Large intestine (tissue), 12 donors: ENCODE measurements around the gene GCN1. TPM values are rescaled to one million over a fixed set of nuclear protein-coding genes. Genes with fewer than 3 reads are reported as not detected.

Experiments used
- DNase-seq, 2 donors: peaks; one replicate each; pipeline versions ENCODE4 v3.0.0 to v3.0.0-alpha.2; 2013
- H3K27ac ChIP-seq: one replicate; pipeline ENCODE4 v1.5.1; 2013; ENCODE audit warnings: low read length
- H3K27me3 ChIP-seq: 2 replicates; pipeline ENCODE4 v1.6.1; 2013; ENCODE audit warnings: low read length; ENCODE audit not compliant: control insufficient read depth, insufficient read depth
- H3K36me3 ChIP-seq: 2 replicates; pipeline ENCODE4 v1.6.1; 2013; ENCODE audit warnings: low read length; ENCODE audit not compliant: control insufficient read depth, insufficient read depth
- H3K4me1 ChIP-seq: one replicate; pipeline ENCODE4 v1.6.1; 2013; ENCODE audit warnings: low read length; ENCODE audit not compliant: control insufficient read depth, insufficient read depth
- H3K4me3 ChIP-seq: one replicate; pipeline ENCODE4 v1.5.1; 2013; ENCODE audit warnings: low read length
- H3K9me3 ChIP-seq: one replicate; pipeline ENCODE4 v1.6.1; 2013; ENCODE audit warnings: mild to moderate bottlenecking, low read depth, low read length, moderate library complexity; ENCODE audit not compliant: control insufficient read depth
- WGBS: methylation state at CpG from one replicate; pipeline ENCODE4 v1.1.5; 2013; ENCODE audit warnings: low lambda C conversion rate; ENCODE audit not compliant: insufficient coverage; 5-methylcytosine and 5-hydroxymethylcytosine counted together
- long read RNA-seq, 11 donors: transcript quantifications; one replicate each; lab custom pipeline, GENCODE V29; 2026
- polyA plus RNA-seq: library from polyadenylated mRNA; unstranded; fragments of 120-200 nt; gene quantifications from one replicate; pipeline ENCODE4 v1.2.1, GENCODE V29; 2013

Gene GCN1, protein sequence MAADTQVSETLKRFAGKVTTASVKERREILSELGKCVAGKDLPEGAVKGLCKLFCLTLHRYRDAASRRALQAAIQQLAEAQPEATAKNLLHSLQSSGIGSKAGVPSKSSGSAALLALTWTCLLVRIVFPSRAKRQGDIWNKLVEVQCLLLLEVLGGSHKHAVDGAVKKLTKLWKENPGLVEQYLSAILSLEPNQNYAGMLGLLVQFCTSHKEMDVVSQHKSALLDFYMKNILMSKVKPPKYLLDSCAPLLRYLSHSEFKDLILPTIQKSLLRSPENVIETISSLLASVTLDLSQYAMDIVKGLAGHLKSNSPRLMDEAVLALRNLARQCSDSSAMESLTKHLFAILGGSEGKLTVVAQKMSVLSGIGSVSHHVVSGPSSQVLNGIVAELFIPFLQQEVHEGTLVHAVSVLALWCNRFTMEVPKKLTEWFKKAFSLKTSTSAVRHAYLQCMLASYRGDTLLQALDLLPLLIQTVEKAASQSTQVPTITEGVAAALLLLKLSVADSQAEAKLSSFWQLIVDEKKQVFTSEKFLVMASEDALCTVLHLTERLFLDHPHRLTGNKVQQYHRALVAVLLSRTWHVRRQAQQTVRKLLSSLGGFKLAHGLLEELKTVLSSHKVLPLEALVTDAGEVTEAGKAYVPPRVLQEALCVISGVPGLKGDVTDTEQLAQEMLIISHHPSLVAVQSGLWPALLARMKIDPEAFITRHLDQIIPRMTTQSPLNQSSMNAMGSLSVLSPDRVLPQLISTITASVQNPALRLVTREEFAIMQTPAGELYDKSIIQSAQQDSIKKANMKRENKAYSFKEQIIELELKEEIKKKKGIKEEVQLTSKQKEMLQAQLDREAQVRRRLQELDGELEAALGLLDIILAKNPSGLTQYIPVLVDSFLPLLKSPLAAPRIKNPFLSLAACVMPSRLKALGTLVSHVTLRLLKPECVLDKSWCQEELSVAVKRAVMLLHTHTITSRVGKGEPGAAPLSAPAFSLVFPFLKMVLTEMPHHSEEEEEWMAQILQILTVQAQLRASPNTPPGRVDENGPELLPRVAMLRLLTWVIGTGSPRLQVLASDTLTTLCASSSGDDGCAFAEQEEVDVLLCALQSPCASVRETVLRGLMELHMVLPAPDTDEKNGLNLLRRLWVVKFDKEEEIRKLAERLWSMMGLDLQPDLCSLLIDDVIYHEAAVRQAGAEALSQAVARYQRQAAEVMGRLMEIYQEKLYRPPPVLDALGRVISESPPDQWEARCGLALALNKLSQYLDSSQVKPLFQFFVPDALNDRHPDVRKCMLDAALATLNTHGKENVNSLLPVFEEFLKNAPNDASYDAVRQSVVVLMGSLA (N-terminal part only)
- polyA plus RNA-seq: 51.0 TPM
- long read RNA-seq, donor 1: 0 reads
- long read RNA-seq, donor 2, full-length matches to known transcripts: 1 of 8 reads
- long read RNA-seq, donor 2, partial matches to known transcripts: 7 of 8 reads
- long read RNA-seq, donor 2, other reads (novel, unspliced or antisense): 0 of 8 reads
- long read RNA-seq, donor 3: 0 reads
- long read RNA-seq, donor 4, partial matches to known transcripts: 0 of 1 reads
- long read RNA-seq, donor 4, other reads (novel, unspliced or antisense): 0 of 1 reads
- long read RNA-seq, donor 5: 0 reads
- long read RNA-seq, donor 6: 0 reads
- long read RNA-seq, donor 7, partial matches to known transcripts: 9 of 10 reads
- long read RNA-seq, donor 7, other reads (novel, unspliced or antisense): 0 of 10 reads
- long read RNA-seq, donor 8, partial matches to known transcripts: 0 of 1 reads
- long read RNA-seq, donor 8, other reads (novel, unspliced or antisense): 0 of 1 reads
- long read RNA-seq, donor 9: 0 reads
- long read RNA-seq, donor 10: 0 reads
- long read RNA-seq, donor 11: 0 reads

DNA sequence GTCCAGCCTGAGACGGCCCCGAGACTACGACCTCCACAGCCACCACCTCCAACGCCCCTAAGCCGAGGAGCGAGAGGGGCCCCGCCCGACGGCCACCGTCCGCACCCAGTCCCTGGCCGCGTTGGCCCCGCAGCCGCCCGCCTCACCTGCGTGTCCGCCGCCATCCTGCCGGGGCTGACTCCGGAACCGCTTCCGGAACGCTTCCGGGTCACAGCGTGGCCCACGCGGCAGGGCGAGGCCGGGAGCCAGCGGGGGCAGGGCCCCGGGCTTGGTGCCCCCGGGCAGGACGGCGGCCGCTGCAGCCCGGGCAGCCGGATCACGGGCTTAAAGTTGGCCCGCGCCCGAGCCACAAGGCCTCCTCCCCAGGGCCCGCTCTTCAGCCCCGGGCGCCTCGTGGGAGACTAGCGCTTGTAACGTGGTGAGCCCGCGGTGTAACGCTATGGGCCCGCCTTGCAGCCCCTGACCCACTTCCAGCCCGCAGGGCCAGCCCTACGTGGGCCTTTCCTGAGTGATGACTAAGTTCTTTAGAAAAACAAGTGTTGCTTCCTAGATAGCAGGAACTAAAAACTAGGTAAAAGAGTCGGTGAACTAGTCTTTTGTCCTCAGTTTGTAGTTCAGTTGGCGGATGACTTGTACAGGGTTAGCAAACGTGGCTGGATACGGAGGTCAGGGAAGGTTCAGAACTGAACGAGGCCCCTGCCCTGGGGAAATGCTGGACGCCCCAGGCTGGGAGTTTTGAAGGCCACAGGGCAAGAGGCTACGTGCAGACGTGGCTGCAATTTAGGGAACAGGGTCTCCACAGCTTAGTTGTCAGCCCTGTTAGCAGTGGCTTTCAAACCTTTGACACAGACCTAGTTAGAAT lies at the start of gene GCN1:
TSS of gene GCN1 (minus strand) at position 182 of the 862 bp plus-strand sequence. CDS start at position 164, 18 bp downstream.
- H3K4me1 ChIP-seq: peaks cover 16% of the 10 kb centered on the region
- H3K4me3 ChIP-seq: peak within 1 kb of the TSS; percentile 80
- H3K27ac ChIP-seq: peak within 1 kb of the TSS; percentile 80
- no peaks in the 10 kb centered on the region for H3K9me3 ChIP-seq
- no peaks in the 10 kb centered on the region for H3K27me3 ChIP-seq
- DNase-seq: peak; percentile 75 to 86
- WGBS: 0% methylated on average over 1 of the region's 62 CpGs
- peaks cover 45% of the 10 kb centered on the region for H3K36me3 ChIP-seq

DNA sequence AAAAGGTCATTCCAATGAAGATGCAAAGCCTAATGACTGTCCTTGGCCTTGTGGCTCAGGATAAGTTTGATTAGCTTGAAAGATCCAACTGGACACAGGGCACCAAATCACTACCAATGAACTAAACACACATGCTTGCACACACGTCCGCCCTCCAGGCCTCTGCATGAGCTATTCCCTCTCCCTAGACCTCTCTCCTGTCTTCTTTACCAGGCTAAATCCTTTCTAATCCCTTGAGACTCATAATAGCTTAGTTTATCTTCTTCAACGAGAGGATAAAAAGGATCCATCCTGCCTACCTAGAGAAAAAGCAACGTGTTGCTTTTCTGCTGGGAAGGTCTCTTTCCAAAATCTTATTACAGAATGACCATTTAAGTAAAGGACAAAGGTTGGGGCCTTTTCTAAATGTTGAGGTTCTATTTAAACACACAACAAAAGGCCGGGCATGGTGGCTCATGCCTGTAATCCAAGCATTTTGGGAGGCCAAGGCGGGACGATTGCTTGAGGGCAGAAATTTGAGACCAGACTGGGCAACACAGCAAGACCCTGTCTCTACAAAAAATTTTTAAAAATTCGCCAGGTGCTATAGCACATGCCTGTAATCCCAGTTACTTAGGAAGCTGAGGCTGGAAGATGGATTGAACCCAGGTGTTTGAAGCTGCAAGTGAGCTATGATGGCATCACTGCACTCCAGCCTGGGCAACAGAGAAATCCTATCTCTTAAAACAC lies 48.6 kb upstream of the GCN1 start:
- H3K27me3 ChIP-seq: no peaks in the 10 kb centered on the region
- no peak overlapping the region for H3K4me3 ChIP-seq
- no peak overlapping the region for H3K27ac ChIP-seq
- no peaks in the 10 kb centered on the region for H3K9me3 ChIP-seq
- no peak for DNase-seq
- 47% methylated on average over 2 of the region's 8 CpGs for WGBS
- peaks cover 28% of the 10 kb centered on the region for H3K4me1 ChIP-seq
- peaks cover 26% of the 10 kb centered on the region for H3K36me3 ChIP-seq

DNA sequence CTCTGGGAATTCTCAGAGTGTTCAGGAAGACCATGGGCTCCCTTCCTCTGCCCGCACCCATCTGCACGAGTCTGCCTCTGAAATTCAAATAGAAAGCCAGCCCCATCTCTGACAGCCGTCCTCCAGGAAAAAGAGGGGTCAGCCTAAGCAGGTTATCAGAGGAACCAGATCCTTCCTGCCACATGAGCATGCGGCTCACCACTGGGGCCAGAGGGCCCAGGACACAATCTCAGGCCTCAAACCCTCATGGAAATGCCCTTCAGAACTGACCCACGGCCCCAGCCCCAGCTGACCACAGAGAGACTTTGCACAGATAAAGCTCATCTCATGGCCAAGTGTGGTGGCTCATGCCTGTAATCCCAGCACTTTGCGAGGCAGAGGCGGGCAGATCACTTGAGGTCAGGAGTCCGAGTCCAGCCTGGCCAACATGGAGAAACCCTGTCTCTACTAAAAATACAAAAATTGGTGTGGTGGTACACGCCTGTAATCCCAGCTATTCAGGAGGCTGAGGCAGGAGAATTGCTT lies 47.8 kb upstream of the GCN1 start:
- peak in 1 of 2 donors; percentile 16 for DNase-seq
- H3K9me3 ChIP-seq: no peaks in the 10 kb centered on the region
- no CpG with 5 or more reads among the region's 9 CpGs for WGBS
- H3K4me1 ChIP-seq: peaks cover 31% of the 10 kb centered on the region
- H3K27me3 ChIP-seq: no peaks in the 10 kb centered on the region
- no peak overlapping the region for H3K4me3 ChIP-seq
- peaks cover 26% of the 10 kb centered on the region for H3K36me3 ChIP-seq
- peak overlapping the region; percentile 1 for H3K27ac ChIP-seq

DNA sequence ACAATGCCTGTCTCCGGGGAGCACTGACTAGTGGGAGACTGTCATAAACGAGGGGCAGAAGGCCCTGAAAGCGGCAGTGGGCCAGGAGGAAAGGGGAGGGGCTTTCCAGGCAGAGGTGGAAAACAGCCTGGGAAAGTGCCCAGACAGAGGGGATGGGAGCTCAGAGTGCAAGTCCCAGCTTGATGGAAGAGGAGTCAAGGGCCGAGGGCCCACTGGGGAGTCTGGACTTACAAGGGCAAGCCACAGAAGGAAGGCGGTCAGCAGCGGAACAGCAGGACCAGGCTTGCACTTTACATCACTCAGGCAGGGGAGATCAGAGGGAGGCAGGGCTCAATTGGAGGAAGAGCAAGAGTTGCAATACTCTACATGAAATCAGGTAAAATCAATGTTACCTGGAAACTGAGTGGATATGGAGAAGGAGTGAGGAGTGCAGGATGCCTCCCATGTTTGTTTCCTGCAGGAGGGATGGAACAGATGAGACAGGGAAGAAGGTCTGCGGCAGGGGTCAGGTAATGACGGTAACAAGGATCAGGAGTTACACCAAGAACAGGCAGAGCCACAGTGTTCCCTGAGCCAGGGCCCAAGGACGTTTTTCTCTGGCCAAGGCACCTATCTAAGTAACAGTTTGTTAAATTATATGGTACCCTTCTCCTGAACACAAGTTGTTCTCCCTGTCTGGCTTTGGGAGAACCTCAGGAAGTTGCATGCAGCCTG lies 47.2 kb upstream of the GCN1 start:
- H3K27ac ChIP-seq: peak overlapping the region; percentile 1
- peaks cover 35% of the 10 kb centered on the region for H3K4me1 ChIP-seq
- WGBS: 80% methylated on average over 2 of the region's 9 CpGs

DNA sequence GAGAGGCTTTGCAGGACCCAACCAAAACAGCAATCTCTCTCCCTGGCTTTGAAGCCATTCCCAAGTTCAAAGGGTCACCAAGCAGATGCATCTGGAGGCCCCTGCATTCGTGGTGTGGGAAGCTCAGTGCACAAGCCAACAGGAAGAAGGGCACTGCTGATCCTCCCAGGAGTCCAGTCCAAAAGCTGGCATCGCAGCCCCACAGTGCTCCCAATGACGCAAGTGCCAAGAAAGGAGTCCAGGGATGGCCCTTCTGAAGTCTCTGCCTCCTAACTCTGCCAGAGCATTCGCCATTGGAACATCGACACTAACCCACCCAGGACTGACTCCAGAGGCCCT lies 45.9 kb upstream of the GCN1 start:
- H3K4me3 ChIP-seq: no peak overlapping the region
- no peak for DNase-seq
- no peaks in the 10 kb centered on the region for H3K27me3 ChIP-seq
- peak overlapping the region; percentile 27 for H3K27ac ChIP-seq
- H3K4me1 ChIP-seq: peaks cover 43% of the 10 kb centered on the region
- peaks cover 26% of the 10 kb centered on the region for H3K36me3 ChIP-seq
- no peaks in the 10 kb centered on the region for H3K9me3 ChIP-seq
- no CpG with 5 or more reads among the region's 5 CpGs for WGBS

More for the DNA sequence above, 47.2 kb upstream of the GCN1 start:
- no peaks in the 10 kb centered on the region for H3K27me3 ChIP-seq
- peak in 1 of 2 donors; percentile 7 for DNase-seq
- H3K9me3 ChIP-seq: no peaks in the 10 kb centered on the region
- no peak overlapping the region for H3K4me3 ChIP-seq
- H3K36me3 ChIP-seq: peaks cover 26% of the 10 kb centered on the region

DNA sequence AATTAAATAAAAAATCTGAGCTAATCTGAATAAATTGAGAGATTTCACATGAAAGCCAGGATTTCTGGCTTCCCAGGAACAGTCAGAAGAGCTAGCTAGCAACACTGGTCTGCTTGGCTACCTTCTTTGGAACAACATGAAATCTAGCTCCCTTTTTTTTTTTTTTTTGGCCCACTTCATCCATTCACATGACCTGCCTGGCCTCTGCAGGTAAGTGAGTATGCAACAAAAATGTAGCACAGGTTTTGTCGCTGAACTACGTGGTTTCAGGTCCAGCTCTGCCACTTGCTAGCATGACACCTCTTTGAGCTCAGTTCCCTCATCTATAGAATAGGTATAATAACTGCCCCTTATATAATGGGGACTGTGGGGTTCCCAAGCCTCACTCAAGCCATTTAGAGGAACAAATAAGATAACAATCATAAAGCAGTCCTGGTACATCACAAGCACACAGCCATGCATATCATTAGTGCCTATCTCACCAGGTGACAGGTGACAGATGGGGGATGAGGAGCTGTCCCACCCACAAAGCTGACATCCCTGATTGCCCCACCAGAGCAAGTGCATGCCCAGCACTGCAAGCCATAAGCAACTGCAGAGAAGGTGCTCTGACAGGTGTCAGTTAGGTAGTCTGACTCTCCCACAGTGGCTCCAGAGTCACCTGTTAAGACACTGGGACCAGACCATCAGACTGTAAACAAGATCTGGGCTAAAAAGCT lies 45.4 kb upstream of the GCN1 start:
- WGBS: no CpG with 5 or more reads among the region's 2 CpGs
- DNase-seq: no peak
- Histone ChIP-seq H3K27me3 (no peaks in the 10 kb centered on the region), H3K27ac (peak overlapping the region; percentile 27), H3K4me3 (no peak overlapping the region), H3K9me3 (no peaks in the 10 kb centered on the region), H3K36me3 (peaks cover 25% of the 10 kb centered on the region), H3K4me1 (peaks cover 49% of the 10 kb centered on the region)

DNA sequence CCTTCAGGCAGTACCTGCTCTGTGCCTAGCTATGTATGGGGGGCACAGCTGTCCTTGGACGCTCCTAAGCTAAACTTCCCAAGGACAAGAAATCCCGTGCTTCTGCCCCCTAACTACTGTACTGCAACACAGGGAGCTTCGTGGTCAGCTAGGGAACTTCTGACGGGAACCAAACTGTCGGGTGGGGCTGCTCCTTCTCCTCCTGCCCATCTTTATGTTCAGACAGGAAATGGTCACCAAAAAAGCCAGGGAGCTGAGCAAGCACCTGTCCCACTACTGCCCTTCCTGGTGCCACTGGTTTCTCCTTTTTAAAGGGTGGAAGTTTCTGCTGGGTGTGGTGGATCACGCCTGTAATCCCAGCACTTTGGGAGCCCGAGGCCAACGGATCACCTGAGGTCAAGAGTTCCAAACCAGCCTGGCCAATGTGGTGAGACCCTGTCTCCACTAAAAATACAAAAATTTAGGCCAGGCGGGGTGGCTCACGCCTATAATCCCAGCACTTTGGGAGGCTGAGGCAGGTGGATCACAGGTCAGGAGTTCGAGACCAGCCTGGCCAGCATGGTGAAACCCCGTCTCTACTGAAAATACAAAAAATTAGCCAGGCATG lies 44.4 kb upstream of the GCN1 start:
- Histone ChIP-seq H3K9me3 (no peaks in the 10 kb centered on the region), H3K27ac (no peak overlapping the region), H3K4me1 (peaks cover 59% of the 10 kb centered on the region)

More for the DNA sequence above, 44.4 kb upstream of the GCN1 start:
- Histone ChIP-seq H3K36me3 (peaks cover 22% of the 10 kb centered on the region), H3K27me3 (no peaks in the 10 kb centered on the region), H3K4me3 (no peak overlapping the region)
- WGBS: no CpG with 5 or more reads among the region's 12 CpGs
- no peak for DNase-seq
